GM21825 (cell line): Measurements from ENCODE around the gene ATP5MC2.
"Not testable (repeated sequence)": the region's sequence is repeated elsewhere in the genome, so short reads cannot be mapped to it uniquely, and the experiment has no call there.

Experiments
- ATAC-seq: cut with Tn5 transposase; IDR thresholded peaks from one replicate; pipeline ENCODE4 v1.9.1; 2021; ENCODE audit warnings: mild to moderate bottlenecking, moderate library complexity; ENCODE audit not compliant: unreplicated experiment

Gene ATP5MC2

GRCh38 chr12:53695152-53696145 is 19.6 kb upstream of the ATP5MC2 start:
- ATAC-seq = no peak

DNA sequence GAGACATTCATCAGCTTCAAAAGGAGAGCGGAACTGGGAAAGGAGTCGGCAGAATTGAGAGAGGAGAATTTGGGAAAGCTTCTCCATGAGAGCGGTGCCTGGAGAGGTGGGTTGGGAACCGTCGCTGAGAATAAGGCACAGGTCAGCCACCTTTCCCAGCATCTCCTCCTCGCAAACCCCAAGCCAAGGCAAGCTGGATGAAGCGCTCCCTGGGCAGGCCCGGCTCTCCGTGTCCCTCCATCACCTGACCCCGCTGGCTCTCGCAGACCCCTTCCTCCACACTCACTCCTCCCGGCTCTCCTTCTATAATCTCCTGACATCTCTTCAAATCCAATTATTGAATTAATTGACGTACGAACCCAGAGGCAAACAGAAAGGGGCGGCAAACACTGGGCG is 18.9 kb upstream of the ATP5MC2 start:
- no peak for ATAC-seq

- no peak for ATAC-seq
Observed at GRCh38 chr12:53688134-53688533, 12.3 kb upstream of the ATP5MC2 start.

GRCh38 chr12:53686436-53686835 is 10.6 kb upstream of the ATP5MC2 start:
- ATAC-seq = no peak

GRCh38 chr12:53684654-53685220 is 8.9 kb upstream of the ATP5MC2 start:
- no peak for ATAC-seq

- ATAC-seq = no peak
Observed at GRCh38 chr12:53683983-53684382, 8.1 kb upstream of the ATP5MC2 start.

GRCh38 chr12:53683494-53683893 is 7.6 kb upstream of the ATP5MC2 start:
- ATAC-seq = no peak

DNA sequence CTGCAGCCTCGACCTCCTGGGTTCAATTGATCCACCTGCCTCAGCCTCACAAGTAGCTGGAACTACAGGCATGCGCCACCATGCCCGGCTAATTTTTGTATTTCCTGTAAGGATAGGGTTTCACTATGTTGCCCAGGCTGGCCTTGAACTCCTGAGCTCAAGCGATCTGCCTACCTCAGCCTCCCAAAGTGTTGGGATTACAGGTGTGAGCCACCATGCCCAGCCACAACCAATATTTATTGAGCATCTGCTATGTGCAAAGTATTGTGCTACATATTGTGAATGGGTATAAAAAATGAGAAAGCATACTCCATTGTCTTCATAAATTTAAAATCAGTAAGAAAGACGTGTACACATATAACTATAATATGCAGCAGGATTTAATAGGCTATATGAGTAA is 4.2 kb upstream of the ATP5MC2 start:
- ATAC-seq = not testable (repeated sequence)

DNA sequence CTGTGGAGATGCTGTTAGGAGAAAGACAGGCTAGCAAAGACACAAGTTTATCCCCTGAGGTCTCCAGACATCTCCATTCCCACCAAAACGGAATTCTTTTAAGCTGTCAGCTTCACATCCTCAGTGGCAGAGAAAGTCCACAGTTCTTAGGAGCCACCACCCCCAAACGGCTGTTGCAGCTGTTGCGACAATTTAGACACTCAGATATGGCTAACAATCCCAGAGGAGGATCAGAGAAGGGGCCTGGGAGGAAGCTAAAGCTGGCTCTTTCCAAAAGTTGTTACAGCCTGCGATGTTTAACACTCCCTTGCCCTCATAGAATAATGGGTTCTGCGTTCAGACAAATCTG is 1.9 kb upstream of the ATP5MC2 start:
- ATAC-seq = no peak

- ATAC-seq = no peak
Observed at GRCh38 chr12:53677016-53677799, 1.3 kb upstream of the ATP5MC2 start.

DNA sequence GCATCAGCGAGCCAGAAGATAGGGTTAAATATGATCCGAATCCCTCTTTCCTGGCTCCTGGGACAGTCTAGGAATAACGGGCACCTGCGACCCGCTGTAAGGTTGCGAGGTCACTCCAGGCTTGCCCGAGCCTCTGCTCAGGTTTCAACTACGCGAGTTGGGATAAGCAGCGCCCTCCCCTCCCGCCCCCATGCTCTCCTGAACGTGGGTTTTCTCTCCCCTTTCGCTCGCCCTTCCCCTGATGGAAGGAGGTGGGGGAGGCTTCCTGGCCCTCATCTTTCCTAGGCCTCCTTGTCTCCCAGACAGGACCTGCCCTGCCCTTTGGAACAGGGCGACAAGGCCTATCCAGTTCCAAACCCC is 753 bp upstream of the ATP5MC2 start:
- no peak for ATAC-seq

DNA sequence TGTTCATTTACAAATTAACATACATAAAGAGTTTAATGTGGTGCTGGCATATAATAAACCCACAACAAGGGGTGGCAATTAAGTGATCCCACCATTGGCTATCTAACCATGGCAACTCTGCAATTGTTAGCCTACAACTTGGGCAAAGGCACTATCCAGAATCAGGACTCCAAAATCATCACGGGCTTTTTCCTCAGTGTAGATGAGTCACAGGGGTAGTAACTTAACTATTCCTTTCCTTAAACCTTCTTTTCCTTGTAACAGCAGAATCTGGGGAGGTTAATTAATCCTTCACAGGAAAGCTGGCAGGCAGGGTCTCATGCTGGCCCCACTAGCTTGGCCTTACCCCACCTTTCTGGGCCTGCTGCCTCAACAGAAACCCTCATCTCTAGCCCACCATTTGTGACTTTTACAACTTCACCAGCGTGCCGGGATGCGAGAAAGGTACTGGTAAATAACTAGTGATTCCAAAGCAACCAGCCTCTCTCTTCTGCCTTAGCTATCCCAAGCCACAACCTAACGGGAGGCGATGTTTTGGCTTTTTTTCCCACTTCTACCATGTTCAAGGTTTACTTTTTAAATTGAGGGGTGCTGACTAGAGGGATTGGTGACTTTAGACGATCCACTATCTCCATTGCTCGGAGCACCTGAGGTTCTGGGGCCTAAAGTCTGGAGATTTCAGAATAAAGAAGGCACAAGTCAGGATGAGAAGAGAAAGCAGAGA is 744 bp downstream of the ATP5MC2 start:
- no peak for ATAC-seq

GRCh38 chr12:53670971-53671370 is 4.9 kb downstream of the ATP5MC2 start:
- ATAC-seq = no peak

DNA sequence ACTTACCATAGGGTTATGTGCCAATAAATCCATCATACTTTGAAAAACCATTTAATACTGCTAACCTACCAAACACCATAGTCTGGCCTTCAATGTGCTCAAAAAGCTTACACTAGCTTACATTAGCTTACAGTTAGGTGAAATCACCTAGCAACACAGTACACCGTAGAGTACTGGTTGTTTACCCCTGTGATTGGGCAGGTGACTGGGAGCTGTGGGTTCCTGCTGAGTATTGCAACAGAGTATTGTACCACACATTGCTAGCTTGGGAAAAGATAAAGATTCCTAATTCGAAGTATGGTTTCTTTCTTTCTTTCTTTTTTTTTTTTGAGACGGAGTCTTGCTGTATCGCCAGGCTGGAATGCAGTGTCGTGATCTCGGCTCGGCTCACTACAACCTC is 5.6 kb downstream of the ATP5MC2 start:
- no peak for ATAC-seq

- no peak for ATAC-seq
Observed at GRCh38 chr12:53667080-53667479, 8.8 kb downstream of the ATP5MC2 start.

- no peak for ATAC-seq
Observed at GRCh38 chr12:53664936-53665335, 10.9 kb downstream of the ATP5MC2 start.

GRCh38 chr12:53664191-53664590 is 11.7 kb downstream of the ATP5MC2 start:
- ATAC-seq = no peak

DNA sequence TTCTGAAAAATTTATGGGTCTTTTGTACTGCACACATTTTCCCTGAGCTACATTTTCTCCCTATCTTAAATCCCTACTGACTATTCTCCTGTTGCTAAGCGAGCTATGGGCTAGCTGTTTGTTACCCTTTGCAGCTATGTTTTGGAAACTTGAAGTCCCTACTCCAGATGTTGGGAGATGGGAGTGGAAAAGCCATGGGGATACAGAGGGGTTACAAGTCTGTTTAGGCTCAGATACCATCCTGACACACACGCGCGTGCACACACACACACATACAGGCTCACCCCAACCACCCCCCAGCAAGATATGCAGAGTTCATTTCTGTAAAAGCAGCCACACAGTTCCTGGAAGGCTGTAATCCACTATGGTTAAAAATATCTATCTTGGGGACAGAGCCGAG is 15.8 kb downstream of the ATP5MC2 start:
- ATAC-seq = no peak

DNA sequence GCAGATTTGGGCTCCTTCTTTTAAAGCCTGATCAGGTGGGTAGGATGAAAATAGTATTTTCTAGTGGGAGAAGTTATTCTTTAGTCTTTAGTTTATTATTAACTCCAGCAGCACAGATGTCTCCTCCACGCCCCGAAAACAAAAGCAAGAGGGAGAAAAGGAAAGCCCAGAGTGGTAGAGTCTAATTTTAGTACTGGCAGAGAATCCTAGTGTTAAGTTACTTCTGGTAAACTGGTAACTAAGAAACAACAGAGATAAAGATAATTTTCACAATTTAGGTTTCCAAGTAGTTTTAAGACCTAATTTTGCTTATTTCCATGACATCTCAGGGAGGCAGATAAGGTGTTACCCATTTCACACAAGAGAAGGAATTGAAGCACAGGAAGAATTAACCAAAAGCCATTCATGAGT is 16.3 kb downstream of the ATP5MC2 start:
- ATAC-seq = peak; percentile 65

DNA sequence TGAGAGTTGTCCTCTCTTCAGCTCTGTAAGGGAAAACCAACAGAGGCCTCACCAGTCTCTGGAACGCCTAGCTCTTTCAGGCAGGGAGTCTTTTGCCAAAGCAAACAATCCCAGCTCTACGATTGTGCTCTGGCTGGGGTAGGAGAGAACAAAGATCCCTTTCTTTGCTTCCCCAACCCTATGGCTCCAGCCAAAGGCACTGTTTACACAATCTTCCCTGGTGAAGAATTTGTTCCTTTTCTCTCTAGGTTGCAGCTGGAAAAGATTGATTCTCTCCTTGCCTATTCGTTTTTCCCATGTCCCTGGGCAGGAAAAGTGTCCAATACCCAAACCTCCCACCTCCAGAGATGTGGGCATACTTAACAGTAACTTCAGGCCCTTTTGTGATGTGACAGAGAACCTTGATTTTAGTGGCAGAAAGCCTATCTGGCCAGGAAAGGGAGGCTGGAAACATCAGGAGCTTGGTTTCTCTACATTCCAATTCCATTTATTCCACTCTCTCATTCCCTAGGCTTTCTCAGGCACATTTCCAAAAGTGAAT is 16.8 kb downstream of the ATP5MC2 start:
- ATAC-seq = peak; percentile 5

- ATAC-seq = no peak
Observed at GRCh38 chr12:53657041-53657440, 18.8 kb downstream of the ATP5MC2 start.
